GM12878 (cell line): ENCODE measurements around the gene BCAS3. TPM values are rescaled to one million over a fixed set of nuclear protein-coding genes. Genes with fewer than 3 reads are reported as not detected.

Source experiments
- ATAC-seq: fragments of 200-7000 bp; cut with Tn5 transposase; 3 replicates; pipeline ENCODE4 v1.9.1; 2020; ENCODE audit warnings: mild to moderate bottlenecking, moderate library complexity
- BruUV-seq: library from RNA; stranded (reverse); fragments of 400-500 nt; replicated peaks from 2 replicates; lab custom pipeline; 2021; lab: Mats Ljungman, UMichigan
- CTCF ChIA-PET: fragments of 300-600 bp; sonication (Branson Sonifier 250); formaldehyde crosslinking; extraction: SDS; loops from one replicate; lab custom pipeline; 2021; ENCODE audit warnings: inconsistent platforms; lab: Yijun Ruan, JAX
- POLR2A ChIA-PET: fragments of 350-600 bp; formaldehyde crosslinking; extraction: SDS; loops from one replicate; lab custom pipeline; 2021; ENCODE audit warnings: inconsistent platforms; lab: Charles Lee
- RAD21 ChIA-PET: fragments of 300-600 bp; sonication (Branson Sonifier 250); formaldehyde crosslinking; loops from one replicate; lab custom pipeline; 2023; ENCODE audit warnings: antibody characterized with exemption; ENCODE audit not compliant: unreplicated experiment; lab: Charles Lee
- SMC1A ChIA-PET: fragments of 300-600 bp; sonication (Branson Sonifier 250); formaldehyde crosslinking; loops from one replicate; lab custom pipeline; 2023; ENCODE audit not compliant: unreplicated experiment, uncharacterized antibody; lab: Charles Lee
- DNase-seq: peaks from one replicate; pipeline ENCODE4 v3.0.0-alpha.2; 2011; ENCODE audit warnings: low read depth, low spot score
- FAIRE-seq: peaks from 3 replicates; lab custom pipeline; 2011; peaks lifted over from hg19 to GRCh38; lab: Jason Lieb, UNC
- H2AFZ ChIP-seq: 2 replicates; pipeline ENCODE4 v1.6.0; 2011; ENCODE audit warnings: low read depth, low read length, control low read depth; ENCODE audit not compliant: control insufficient read depth
- H3K27ac ChIP-seq: 2 replicates; pipeline ENCODE4 v1.5.1; 2011; ENCODE audit warnings: control low read depth; ENCODE audit not compliant: control insufficient read depth, insufficient read depth
- H3K27me3 ChIP-seq, 2 experiments: replicated peaks in 1 of 2; 2 replicates each; pipeline versions ENCODE4 v1.6.0 to v1.6.1; 2011; ENCODE audit warnings: low read length in 1 of 2; ENCODE audit not compliant: control insufficient read depth in 2 of 2, insufficient read depth in 2 of 2
- H3K36me3 ChIP-seq, 2 experiments: 2 replicates each; pipeline ENCODE4 v1.5.1; 2011; ENCODE audit warnings: low read length in 1 of 2; ENCODE audit not compliant: control insufficient read depth in 2 of 2, insufficient read depth in 2 of 2
- H3K4me1 ChIP-seq: 2 replicates; pipeline ENCODE4 v1.6.1; 2011; ENCODE audit warnings: mild to moderate bottlenecking, low read length, moderate library complexity, mixed read lengths; ENCODE audit not compliant: control insufficient read depth, insufficient read depth
- H3K4me2 ChIP-seq: 2 replicates; pipeline ENCODE4 v1.6.0; 2011; ENCODE audit warnings: control low read depth; ENCODE audit not compliant: control insufficient read depth, insufficient read depth
- H3K4me3 ChIP-seq: fragments of 200-600 bp; sonication (generic); 2 replicates; pipeline ENCODE4 v1.5.1; 2016
- H3K79me2 ChIP-seq: 2 replicates; pipeline ENCODE4 v1.6.0; 2011; ENCODE audit warnings: low read length; ENCODE audit not compliant: control insufficient read depth, insufficient read depth
- H3K9ac ChIP-seq: 2 replicates; pipeline ENCODE4 v1.8.0; 2011; ENCODE audit warnings: low read length, control low read depth, mixed read lengths; ENCODE audit not compliant: control insufficient read depth, insufficient read depth
- H3K9me3 ChIP-seq: replicated peaks from 3 replicates; pipeline ENCODE4 v1.5.1; 2011; ENCODE audit warnings: mild to moderate bottlenecking, low read length; ENCODE audit not compliant: control insufficient read depth, insufficient read depth
- H4K20me1 ChIP-seq: 2 replicates; pipeline ENCODE4 v1.6.0; 2011; ENCODE audit not compliant: control insufficient read depth, insufficient read depth
- ASH2L ChIP-seq: fragments of 300-600, 200-600 bp; sonication (generic); IDR thresholded peaks from 2 replicates; pipeline ENCODE4 v1.6.1; 2017; ENCODE audit warnings: low read depth, mild to moderate bottlenecking, borderline replicate concordance
- EED ChIP-seq: sonication (generic); IDR thresholded peaks from 2 replicates; pipeline ENCODE4 v1.6.1; 2016; ENCODE audit warnings: antibody characterized with exemption, low read depth
- ETV6 ChIP-seq, 2 experiments: fragments of 450-650 bp in 1 of 2; IDR thresholded peaks in 1 of 2; conservative IDR thresholded peaks in 1 of 2; 2 replicates each; pipeline ENCODE4 v1.6.1; 2014; ENCODE audit warnings: antibody characterized with exemption in 1 of 2, borderline replicate concordance in 1 of 2, low read depth in 1 of 2, mild to moderate bottlenecking in 1 of 2, moderate library complexity in 1 of 2
- KLF5 ChIP-seq: fragments of 450-650 bp; IDR thresholded peaks from 2 replicates; pipeline ENCODE4 v1.6.1; 2014; ENCODE audit warnings: mild to moderate bottlenecking; ENCODE audit not compliant: partially characterized antibody
- LARP7 ChIP-seq: fragments of 450-650 bp; IDR thresholded peaks from 2 replicates; pipeline ENCODE4 v1.6.1; 2017; ENCODE audit warnings: mild to moderate bottlenecking
- NFXL1 ChIP-seq: fragments of 450-650 bp; IDR thresholded peaks from 2 replicates; pipeline ENCODE4 v1.6.1; 2017; ENCODE audit warnings: antibody characterized with exemption, mild to moderate bottlenecking, borderline replicate concordance
- SIN3A ChIP-seq: IDR thresholded peaks from 2 replicates; pipeline ENCODE4 v1.6.1; 2012; ENCODE audit warnings: low read depth, low read length, improper control_type of control experiment
- WGBS: methylation state at CpG from one replicate; pipeline ENCODE4 v1.1.6; 2016; ENCODE audit warnings: low lambda C conversion rate; ENCODE audit not compliant: insufficient replicate concordance, insufficient coverage; ENCODE audit errors: missing lambda C conversion rate; 5-methylcytosine and 5-hydroxymethylcytosine counted together
- in situ Hi-C: fragments of 300-500 bp; cut with MboI; formaldehyde crosslinking; loops from 9 replicates; pipeline ENCODE4 v1.14.3; 2018; ENCODE audit warnings: mixed read lengths
- intact Hi-C: fragments of 100-400 bp; cut with micrococcal nuclease; formaldehyde crosslinking; loops from one replicate; pipeline ENCODE4 v1.14.2; 2022; ENCODE audit not compliant: unreplicated experiment
- polyA plus RNA-seq, 11 experiments: library from polyadenylated mRNA; depleted of rRNA in 4 of 11; unstranded in 6 of 11; stranded (reverse) in 5 of 11; fragments of >200 nt; fragmentation: Nextera tagmentation in 4 of 11; fragmentation: Illumina TruSeq in 1 of 11; extraction: Ambion mirVana in 4 of 11; extraction: Trizol in 1 of 11; gene quantifications; 1 replicate in 1 of 11; 2 replicates in 10 of 11; pipeline versions ENCODE4 v1.2.1 to v1.2.3, GENCODE V29; 2011 to 2016; ENCODE audit warnings: inconsistent platforms in 2 of 11, missing spikeins in 2 of 11, low read depth in 1 of 11
- total RNA-seq, 4 experiments: library from RNA; depleted of rRNA in 3 of 4; stranded (reverse); fragments of >200 nt in 3 of 4; fragmentation: Illumina TruSeq in 1 of 4; extraction: Trizol in 1 of 4; gene quantifications; 2 replicates each; pipeline versions ENCODE4 v1.2.1 to v1.2.3, GENCODE V29; 2013 to 2021

Gene BCAS3
- total and polyA plus RNA-seq, 10 of the 15 experiments (the other 5 are each of a cell fraction or from before 2014, with no cell fraction given): 2.1 to 11.0 (median 6.6) TPM

- CTCF ChIA-PET: interaction anchor here (0.6 to 1.6 kb wide), 3 partner anchors 28 to 381 kb away, joined by 3 to 4 read pairs (median 3); no protein-coding TSS in a partner anchor
- no peaks in the 10 kb centered on the region for H3K79me2 ChIP-seq
- no peaks in the 10 kb centered on the region for H3K4me1 ChIP-seq
- POLR2A ChIA-PET: no interaction called here
- no peaks in the 10 kb centered on the region for H3K27me3 ChIP-seq
- no TSS peak for BruUV-seq
- H3K9me3 ChIP-seq: no peaks in the 10 kb centered on the region
- in situ Hi-C loops (no loop called here), intact Hi-C loops (no loop called here)
- ATAC-seq (no peak), DNase-seq (no peak), FAIRE-seq (no peak)
- WGBS: 1% methylated on average over 5 of the region's 5 CpGs
- TF ChIP-seq LARP7: no peak
- peak in 1 of 2 experiments; percentile 94; a peak in 1 of 4 replicates for TF ChIP-seq ETV6 (conservative IDR thresholded peaks at IDR 0.05 in 1 of 2, IDR thresholded peaks at IDR 0.05 in 1 of 2; ENCODE audit: borderline replicate concordance in 1 of 2, low read depth in 1 of 2)
- TF ChIP-seq KLF5: no peak
- TF ChIP-seq ASH2L: no peak
- TF ChIP-seq EED: no peak
- SMC1A ChIA-PET: interaction anchor here (1.0 kb wide), 1 partner anchor 16 kb away, joined by 3 read pairs; no protein-coding TSS in a partner anchor
- H3K27ac ChIP-seq: no peak overlapping the region
- no peak overlapping the region for H3K4me3 ChIP-seq
- no peak overlapping the region for H2AFZ ChIP-seq
- no peaks in the 10 kb centered on the region for H3K36me3 ChIP-seq
- no peaks in the 10 kb centered on the region for H4K20me1 ChIP-seq
- H3K4me2 ChIP-seq: no peak overlapping the region
- no peak overlapping the region for H3K9ac ChIP-seq
- RAD21 ChIA-PET: no interaction called here
Measured at GRCh38 chr17:61351745-61352407, 674.2 kb downstream of the BCAS3 start.

- in situ Hi-C loops (no loop called here), intact Hi-C loops (no loop called here)
- H3K27ac ChIP-seq: no peak overlapping the region
- CTCF ChIA-PET: no interaction called here
- no peak overlapping the region for H3K9ac ChIP-seq
- no TSS peak for BruUV-seq
- ATAC-seq: no peak
- H3K79me2 ChIP-seq: no peaks in the 10 kb centered on the region
- FAIRE-seq: no peak
- TF ChIP-seq SIN3A (no peak), NFXL1 (peak; percentile 67; the same call in 1 of the 2 replicates)
- TF ChIP-seq, all 136 proteins: peak for 1
- ChIA-PET POLR2A (no interaction called here), RAD21 (no interaction called here), SMC1A (no interaction called here)
- Histone ChIP-seq H3K27me3 (no peaks in the 10 kb centered on the region), H3K9me3 (no peaks in the 10 kb centered on the region), H2AFZ (no peak overlapping the region), H3K4me2 (no peak overlapping the region), H4K20me1 (no peaks in the 10 kb centered on the region), H3K36me3 (no peaks in the 10 kb centered on the region), H3K4me3 (no peak overlapping the region), H3K4me1 (no peaks in the 10 kb centered on the region)
- no peak for DNase-seq
- WGBS: 32% methylated on average over 7 of the region's 7 CpGs
Measured at GRCh38 chr17:61352408-61352770, 674.7 kb downstream of the BCAS3 start.
